CD14-positive monocyte (primary cell): ENCODE measurements around the gene SLC38A10. TPM values are rescaled to one million over a fixed set of nuclear protein-coding genes. Genes with fewer than 3 reads are reported as not detected.

Experiments used
- DNase-seq, 3 donors: peaks; one replicate each; pipeline ENCODE4 v3.0.0-alpha.2; 2011 to 2022
- H2AFZ ChIP-seq: 2 replicates; pipeline ENCODE4 v1.6.0; 2012; ENCODE audit warnings: mild to moderate bottlenecking, low read depth, low read length, inconsistent platforms; ENCODE audit not compliant: insufficient read depth, poor library complexity, severe bottlenecking
- H3K27ac ChIP-seq, 2 donors: 1 replicate in 1 of 2; 2 replicates in 1 of 2; pipeline ENCODE4 v1.5.1; 2012 to 2013; ENCODE audit warnings: low read length in 2 of 2, control low read depth in 1 of 2, inconsistent platforms in 1 of 2, low read depth in 1 of 2, mild to moderate bottlenecking in 1 of 2
- H3K27me3 ChIP-seq, 2 donors: one replicate each; pipeline versions ENCODE4 v1.6.0 to v1.6.1; 2011 to 2013; ENCODE audit warnings: low read length in 2 of 2; ENCODE audit not compliant: control insufficient read depth in 2 of 2, insufficient read depth in 2 of 2
- H3K36me3 ChIP-seq, 2 donors: replicated peaks in 1 of 2; 1 replicate in 1 of 2; 2 replicates in 1 of 2; pipeline versions ENCODE4 v1.5.1 to v1.6.1; 2012 to 2013; ENCODE audit warnings: low read length in 2 of 2, control low read depth in 1 of 2, inconsistent platforms in 1 of 2, mild to moderate bottlenecking in 1 of 2; ENCODE audit not compliant: insufficient read depth in 2 of 2, control insufficient read depth in 1 of 2
- H3K4me1 ChIP-seq, 2 donors: 1 replicate in 1 of 2; 2 replicates in 1 of 2; pipeline versions ENCODE4 v1.5.1 to v1.6.1; 2012 to 2013; ENCODE audit warnings: low read length in 2 of 2, control low read depth in 1 of 2, inconsistent platforms in 1 of 2, mild to moderate bottlenecking in 1 of 2, moderate library complexity in 1 of 2; ENCODE audit not compliant: insufficient read depth in 2 of 2, control insufficient read depth in 1 of 2
- H3K4me2 ChIP-seq: replicated peaks from 2 replicates; pipeline ENCODE3; 2012; ENCODE audit warnings: low read length, moderate library complexity, mild to moderate bottlenecking; ENCODE audit not compliant: poor library complexity, severe bottlenecking; ENCODE audit errors: extremely low read depth
- H3K4me3 ChIP-seq, 3 experiments: fragments of 200-600 bp in 1 of 3; sonication (generic) in 1 of 3; replicated peaks in 1 of 3; 1 replicate in 2 of 3; 2 replicates in 1 of 3; pipeline ENCODE4 v1.5.1; 2011 to 2013; ENCODE audit warnings: low read length in 3 of 3, mild to moderate bottlenecking in 3 of 3, control low read depth in 2 of 3, low read depth in 2 of 3, inconsistent platforms in 1 of 3, moderate library complexity in 1 of 3
- H3K79me2 ChIP-seq: 2 replicates; pipeline ENCODE4 v1.6.0; 2012; ENCODE audit warnings: mild to moderate bottlenecking, control low read depth, inconsistent platforms, low read length, moderate library complexity; ENCODE audit not compliant: insufficient read depth
- H3K9ac ChIP-seq: 2 replicates; pipeline ENCODE4 v1.6.0; 2017; ENCODE audit warnings: low read length, mild to moderate bottlenecking; ENCODE audit not compliant: insufficient read depth, poor library complexity, severe bottlenecking
- H3K9me3 ChIP-seq, 2 donors: replicated peaks in 1 of 2; 1 replicate in 1 of 2; 2 replicates in 1 of 2; pipeline versions ENCODE4 v1.5.1 to v1.6.1; 2012 to 2013; ENCODE audit warnings: low read length in 2 of 2, control low read depth in 1 of 2; ENCODE audit not compliant: control insufficient read depth in 1 of 2, insufficient read depth in 1 of 2
- H4K20me1 ChIP-seq: 2 replicates; pipeline ENCODE4 v1.6.0; 2012; ENCODE audit warnings: mild to moderate bottlenecking, low read length, control low read depth, moderate library complexity; ENCODE audit not compliant: insufficient read depth
- H3K27ac Mint-ChIP-seq, 7 donors: one replicate each; pipeline ENCODE4 v1.8.0; 2020; ENCODE audit warnings: mild to moderate bottlenecking in 7 of 7, mixed read lengths in 7 of 7, moderate library complexity in 6 of 7, inconsistent platforms in 2 of 7
- H3K27me3 Mint-ChIP-seq, 3 donors: one replicate each; pipeline ENCODE4 v1.8.0; 2021 to 2022; ENCODE audit warnings: low read depth in 3 of 3, mild to moderate bottlenecking in 3 of 3, mixed read lengths in 3 of 3, moderate library complexity in 3 of 3, inconsistent platforms in 1 of 3
- H3K36me3 Mint-ChIP-seq, 2 donors: one replicate each; pipeline ENCODE4 v1.8.0; 2020; ENCODE audit warnings: mixed read lengths in 2 of 2, inconsistent platforms in 1 of 2, mild to moderate bottlenecking in 1 of 2
- H3K4me1 Mint-ChIP-seq: one replicate; pipeline ENCODE4 v1.8.0; 2020; ENCODE audit warnings: mild to moderate bottlenecking, mixed read lengths
- H3K4me3 Mint-ChIP-seq, 2 donors: one replicate each; pipeline ENCODE4 v1.8.0; 2020; ENCODE audit warnings: mild to moderate bottlenecking in 2 of 2, mixed read lengths in 2 of 2, moderate library complexity in 1 of 2
- H3K9me3 Mint-ChIP-seq, 7 donors: one replicate each; pipeline ENCODE4 v1.8.0; 2020 to 2022; ENCODE audit warnings: mixed read lengths in 7 of 7, mild to moderate bottlenecking in 6 of 7, moderate library complexity in 6 of 7, inconsistent platforms in 2 of 7
- CTCF ChIP-seq: fragments of 200-600 bp; IDR thresholded peaks from one replicate; pipeline ENCODE4 v1.8.0; 2022; ENCODE audit warnings: antibody characterized with exemption, mild to moderate bottlenecking
- WGBS: methylation state at CpG from one replicate; pipeline ENCODE4 v1.1.5; 2013; ENCODE audit warnings: missing lambda C conversion rate; ENCODE audit not compliant: insufficient coverage; 5-methylcytosine and 5-hydroxymethylcytosine counted together
- intact Hi-C, 2 donors: fragments of 100-400 bp; cut with micrococcal nuclease; formaldehyde crosslinking; loops; one replicate each; pipeline versions ENCODE4 v1.15.0 to v1.15.1; 2023
- polyA plus RNA-seq, 3 donors: library from polyadenylated mRNA; depleted of rRNA in 1 of 3; unstranded in 2 of 3; stranded (reverse) in 1 of 3; fragments of 300-500 nt in 2 of 3; fragments of >200 nt in 1 of 3; fragmentation: Illumina TruSeq in 2 of 3; gene quantifications; 1 replicate in 2 of 3; 2 replicates in 1 of 3; pipeline ENCODE4 v1.2.3, GENCODE V29; 2012 to 2021

Gene SLC38A10
- polyA plus RNA-seq, 3 donors: 50.8 to 76.1 (median 68.4) TPM

- H3K79me2 ChIP-seq: peaks cover 17% of the 10 kb centered on the region
- no peaks in the 10 kb centered on the region for H3K36me3 ChIP-seq
- Mint-ChIP-seq H3K27ac (peak overlapping the region in 3 of 7 donors; percentile 25 to 63 (median 32)), H3K9me3 (peaks cover 0 to 5% (median 1%) of the 10 kb centered on the region in 7 donors), H3K4me3 (no peak overlapping the region), H3K27me3 (peaks cover 0 to 4% (median 3%) of the 10 kb centered on the region in 3 donors), H3K4me1 (peaks cover 42% of the 10 kb centered on the region), H3K36me3 (no peaks in the 10 kb centered on the region)
- no peak overlapping the region for H3K27ac ChIP-seq
- H4K20me1 ChIP-seq: no peaks in the 10 kb centered on the region
- no peak for TF ChIP-seq CTCF
- WGBS: 81% methylated on average over 13 of the region's 19 CpGs
- no peak overlapping the region for H3K4me2 ChIP-seq
- peaks cover 46 to 52% of the 10 kb centered on the region in 2 donors for H3K4me1 ChIP-seq
- no peak overlapping the region for H3K4me3 ChIP-seq
- H3K9me3 ChIP-seq: no peaks in the 10 kb centered on the region
- H3K9ac ChIP-seq: no peak overlapping the region
- H2AFZ ChIP-seq: no peak overlapping the region
- H3K27me3 ChIP-seq: no peaks in the 10 kb centered on the region
- intact Hi-C loops: no loop called here
- DNase-seq: no peak
Measured at GRCh38 chr17:81310949-81311550, 15.9 kb upstream of the SLC38A10 start.

GRCh38 chr17:81309859-81310839 is 15.0 kb upstream of the SLC38A10 start:
- Mint-ChIP-seq H3K27ac (peak overlapping the region in 6 of 7 donors; percentile 90 to 97 (median 95)), H3K9me3 (peaks cover 0 to 5% (median 1%) of the 10 kb centered on the region in 7 donors), H3K4me3 (peak overlapping the region in 1 of 2 donors; percentile 76), H3K36me3 (peaks cover under 1 to 6% of the 10 kb centered on the region in 2 donors), H3K27me3 (peaks cover 0 to 4% (median 3%) of the 10 kb centered on the region in 3 donors), H3K4me1 (peaks cover 42% of the 10 kb centered on the region)
- Histone ChIP-seq H2AFZ (peak overlapping the region; percentile 77), H4K20me1 (no peaks in the 10 kb centered on the region), H3K27me3 (no peaks in the 10 kb centered on the region), H3K79me2 (peaks cover 17% of the 10 kb centered on the region), H3K4me2 (peak overlapping the region; percentile 86), H3K9me3 (no peaks in the 10 kb centered on the region), H3K4me1 (peaks cover 46 to 52% of the 10 kb centered on the region in 2 donors), H3K27ac (peak overlapping the region; percentile 52 to 91), H3K36me3 (no peaks in the 10 kb centered on the region), H3K9ac (peak overlapping the region; percentile 57), H3K4me3 (peak overlapping the region in 1 of 3 experiments; percentile 75)
- no peak for DNase-seq
- 70% methylated on average over 27 of the region's 36 CpGs for WGBS
- intact Hi-C loops: loop anchor here in 1 of 2 donors (5.0 kb wide), 1 partner anchor 82 kb away; no protein-coding TSS in a partner anchor
- peak; percentile 15 for TF ChIP-seq CTCF
